Endothelial cell of umbilical vein (primary cell): ENCODE data around the gene TAF12. TPM values are rescaled to one million over a fixed set of nuclear protein-coding genes. Genes with fewer than 3 reads are reported as not detected.
"Not testable (repeated sequence)": the region's sequence is repeated elsewhere in the genome, so short reads cannot be mapped to it uniquely, and the experiment has no call there.

Source experiments
- BruUV-seq: library from RNA; stranded (reverse); fragments of 400-500 nt; replicated peaks from 2 replicates; lab custom pipeline; 2021; lab: Mats Ljungman, UMichigan
- CTCF ChIA-PET: fragments of 300-600, 350-600 bp; sonication (Branson Sonifier 250); formaldehyde crosslinking; loops from one replicate; lab custom pipeline; 2021; ENCODE audit warnings: antibody characterized with exemption, inconsistent platforms; lab: Charles Lee
- POLR2A ChIA-PET: fragments of 300-600, 350-600 bp; sonication (Branson Sonifier 250); formaldehyde crosslinking; loops from one replicate; lab custom pipeline; 2021; ENCODE audit warnings: antibody characterized with exemption, inconsistent platforms; lab: Charles Lee
- DNase-seq: peaks from one replicate; pipeline ENCODE4 v3.0.0-alpha.2; 2011; ENCODE audit warnings: low read depth, low spot score
- FAIRE-seq: peaks from 2 replicates; lab custom pipeline; 2011; peaks lifted over from hg19 to GRCh38; lab: Jason Lieb, UNC
- H2AFZ ChIP-seq: 2 replicates; pipeline ENCODE4 v1.6.0; 2012; ENCODE audit warnings: low read depth, low read length, control low read depth, inconsistent platforms
- H3K27ac ChIP-seq: 2 replicates; pipeline ENCODE4 v1.5.1; 2011; ENCODE audit warnings: low read depth, mild to moderate bottlenecking, control low read depth, low read length, moderate library complexity; ENCODE audit not compliant: insufficient read depth
- H3K27me3 ChIP-seq, 2 experiments: 2 replicates each; pipeline versions ENCODE4 v1.6.0 to v1.6.1; 2011; ENCODE audit warnings: low read length in 2 of 2, mixed read lengths in 1 of 2; ENCODE audit not compliant: control insufficient read depth in 2 of 2, insufficient read depth in 2 of 2
- H3K36me3 ChIP-seq, 2 experiments: 2 replicates in 1 of 2; 3 replicates in 1 of 2; pipeline ENCODE4 v1.5.1; 2011; ENCODE audit warnings: low read length in 2 of 2, mild to moderate bottlenecking in 1 of 2, moderate library complexity in 1 of 2; ENCODE audit not compliant: control insufficient read depth in 2 of 2, insufficient read depth in 2 of 2; ENCODE audit errors: extremely low read depth in 1 of 2
- H3K4me1 ChIP-seq: 3 replicates; pipeline ENCODE4 v1.5.1; 2011; ENCODE audit warnings: mild to moderate bottlenecking, low read length; ENCODE audit not compliant: control insufficient read depth, insufficient read depth; ENCODE audit errors: extremely low read depth
- H3K4me2 ChIP-seq: 2 replicates; pipeline ENCODE4 v1.6.1; 2011; ENCODE audit warnings: low read length, control low read depth, mixed read lengths; ENCODE audit not compliant: insufficient read depth
- H3K4me3 ChIP-seq, 3 experiments: fragments of 200-600 bp in 1 of 3; sonication (generic), shearing (Covaris generic) in 1 of 3; replicated peaks in 1 of 3; 2 replicates each; pipeline ENCODE4 v1.5.1; 2011 to 2016; ENCODE audit warnings: control low read depth in 3 of 3, low read length in 3 of 3, mild to moderate bottlenecking in 2 of 3, inconsistent platforms in 1 of 3, low read depth in 1 of 3, moderate library complexity in 1 of 3; ENCODE audit not compliant: insufficient read depth in 1 of 3
- H3K79me2 ChIP-seq: 2 replicates; pipeline ENCODE4 v1.6.0; 2012; ENCODE audit warnings: low read length, inconsistent platforms; ENCODE audit not compliant: control insufficient read depth, insufficient read depth
- H3K9ac ChIP-seq: replicated peaks from 2 replicates; pipeline ENCODE3; 2011; ENCODE audit warnings: low read length, control low read depth; ENCODE audit not compliant: insufficient read depth; ENCODE audit errors: extremely low read depth
- H3K9me1 ChIP-seq: replicated peaks from 3 replicates; pipeline ENCODE4 v1.6.0; 2011; ENCODE audit warnings: mild to moderate bottlenecking, low read length; ENCODE audit not compliant: control insufficient read depth, insufficient read depth; ENCODE audit errors: extremely low read depth
- H3K9me3 ChIP-seq: replicated peaks from 2 replicates; pipeline ENCODE4 v1.5.1; 2012; ENCODE audit warnings: low read length, inconsistent platforms; ENCODE audit not compliant: control insufficient read depth, insufficient read depth
- H4K20me1 ChIP-seq: replicated peaks from 2 replicates; pipeline ENCODE3; 2011; ENCODE audit warnings: mild to moderate bottlenecking, low read length; ENCODE audit not compliant: control insufficient read depth, insufficient read depth; ENCODE audit errors: extremely low read depth
- FOS ChIP-seq: IDR thresholded peaks from 2 replicates; pipeline ENCODE4 v1.6.1; 2011; ENCODE audit warnings: mild to moderate bottlenecking, low read length, moderate library complexity, borderline replicate concordance; ENCODE audit not compliant: insufficient read depth
- dilution Hi-C: fragments of 300-500 bp; cut with MboI; formaldehyde crosslinking; loops from one replicate; pipeline ENCODE4 v1.15.0; 2019; ENCODE audit warnings: low sequenced_read_pairs; ENCODE audit not compliant: extremely low pct_ligation_motif_present
- intact Hi-C: fragments of 100-400 bp; cut with micrococcal nuclease; formaldehyde crosslinking; loops from one replicate; pipeline ENCODE4 v1.10.0; 2022
- polyA plus RNA-seq, 4 experiments: library from polyadenylated mRNA; depleted of rRNA in 3 of 4; stranded (reverse) in 3 of 4; unstranded in 1 of 4; fragments of >200 nt; gene quantifications; 2 replicates each; pipeline versions ENCODE4 v1.2.1 to v1.2.3, GENCODE V29; 2011 to 2012; ENCODE audit warnings: missing spikeins in 1 of 4
- total RNA-seq: library from RNA; stranded (reverse); gene quantifications from 2 replicates; pipeline ENCODE4 v1.2.3, GENCODE V29; 2021

TAF12 gene
- total and polyA plus RNA-seq, 2 donors (not counting 3 experiments of a cell fraction or from before 2014, with no cell fraction given), result 17.7 to 18.2 TPM

DNA sequence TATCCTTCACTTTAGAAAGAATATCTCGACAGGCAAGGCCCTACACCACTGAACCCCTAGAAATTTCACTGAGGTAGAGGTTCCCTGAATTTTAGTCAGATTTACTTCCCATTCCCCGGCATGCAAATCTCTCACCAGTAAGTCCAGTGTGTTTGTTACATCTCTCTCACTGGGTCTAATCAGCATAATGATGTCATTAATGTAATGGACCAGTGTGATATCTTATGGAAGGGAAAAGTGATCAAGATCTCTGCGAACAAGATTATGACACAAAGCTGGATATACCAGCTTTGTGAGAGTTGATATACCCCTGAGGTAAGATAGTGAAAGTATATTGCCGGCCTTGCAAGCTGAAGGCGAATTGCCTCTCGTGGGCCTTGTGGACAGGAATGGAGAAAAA lies 13.5 kb upstream of the TAF12 start:
- no peak for FAIRE-seq
- DNase-seq, result no peak
- Histone ChIP-seq H3K9me3 (no peaks in the 10 kb centered on the region), H3K79me2 (no peaks in the 10 kb centered on the region), H2AFZ (no peak overlapping the region), H3K36me3 (no peaks in the 10 kb centered on the region), H3K27me3 (no peaks in the 10 kb centered on the region), H3K4me2 (no peak overlapping the region), H3K4me3 (no peak overlapping the region), H3K4me1 (no peaks in the 10 kb centered on the region), H4K20me1 (no peaks in the 10 kb centered on the region), H3K9ac (no peak overlapping the region), H3K27ac (no peak overlapping the region), H3K9me1 (no peaks in the 10 kb centered on the region)
- dilution Hi-C loops, result no loop called here
- no TSS peak for BruUV-seq
- intact Hi-C loops, result no loop called here
- ChIA-PET CTCF (interaction anchor here (0.7 to 2.6 kb wide), 2 partner anchors 16 to 221 kb away, joined by 3 to 18 read pairs; no protein-coding TSS in a partner anchor), POLR2A (no interaction called here)
- TF ChIP-seq FOS, result no peak

DNA sequence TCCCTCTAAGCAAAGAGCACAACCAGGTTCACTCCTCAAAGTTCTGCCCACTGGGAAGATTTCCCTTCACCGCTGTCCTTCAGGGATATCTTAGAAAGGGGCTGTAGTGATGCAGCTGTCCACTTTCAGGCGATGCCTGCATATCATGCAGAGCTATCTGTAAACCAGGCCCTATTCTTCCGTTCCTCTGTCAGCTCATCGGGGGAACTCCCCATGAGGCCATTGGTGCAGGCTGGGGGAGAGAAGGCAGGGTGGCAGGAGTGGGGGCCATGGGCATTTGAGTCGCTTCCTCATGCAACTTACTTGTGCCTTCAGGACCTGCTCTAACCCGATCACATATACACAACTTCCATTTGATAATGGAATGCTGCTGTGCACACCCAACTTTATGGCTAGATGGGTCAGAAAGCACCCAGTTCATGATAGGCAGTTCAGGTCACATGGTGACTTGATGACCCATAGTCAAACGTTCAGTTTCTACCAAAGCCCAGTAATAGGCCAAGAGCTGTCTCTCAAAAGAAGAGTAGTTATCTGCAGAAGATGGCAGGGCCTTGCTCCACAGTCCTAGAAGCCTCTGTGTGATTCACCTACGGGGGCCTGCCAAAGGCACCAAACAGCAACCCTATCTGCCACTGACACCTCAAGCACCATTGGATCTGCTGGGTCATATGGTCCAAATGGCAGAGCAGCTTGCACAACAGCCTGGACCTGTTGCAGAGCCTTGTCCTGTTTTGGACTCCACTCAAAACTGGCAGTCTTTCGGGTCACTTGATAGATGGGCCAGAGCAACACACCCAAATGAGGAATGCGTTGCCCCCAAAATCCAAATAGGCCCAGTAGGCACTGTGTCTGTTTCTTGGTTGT lies 12.8 kb upstream of the TAF12 start:
- H3K27me3 ChIP-seq, H3K4me3 ChIP-seq, H3K4me2 ChIP-seq, DNase-seq, H3K9ac ChIP-seq, H3K27ac ChIP-seq, H3K36me3 ChIP-seq, BruUV-seq, POLR2A ChIA-PET, FAIRE-seq, H3K79me2 ChIP-seq, dilution Hi-C loops, H2AFZ ChIP-seq, H3K9me3 ChIP-seq, H3K4me1 ChIP-seq, H4K20me1 ChIP-seq, intact Hi-C loops, H3K9me1 ChIP-seq: not testable (repeated sequence)
- CTCF ChIA-PET, result interaction anchor here (0.7 to 2.6 kb wide), 2 partner anchors 49 to 221 kb away, joined by 3 to 18 read pairs; no protein-coding TSS in a partner anchor
